Adrenal gland (tissue), 12 donors: ENCODE data around the gene TLR5. TPM values are rescaled to one million over a fixed set of nuclear protein-coding genes. Genes with fewer than 3 reads are reported as not detected.

Experiments used
- DNase-seq, 7 donors: peaks; one replicate each; pipeline ENCODE4 v3.0.0-alpha.2; 2019 to 2020
- H3K27ac ChIP-seq, 5 donors: fragments of 200-600 bp; sonication (generic) in 4 of 5; 1 replicate in 3 of 5; 2 replicates in 2 of 5; pipeline versions ENCODE4 v1.5.1 to v1.8.0; 2016 to 2020; ENCODE audit warnings: mild to moderate bottlenecking in 1 of 5
- H3K27me3 ChIP-seq: fragments of 200-600 bp; 2 replicates; pipeline ENCODE4 v1.8.0; 2021
- H3K36me3 ChIP-seq, 2 donors: fragments of 200-600 bp; replicated peaks in 1 of 2; 1 replicate in 1 of 2; 2 replicates in 1 of 2; pipeline versions ENCODE4 v1.5.1 to v1.8.0; 2018 to 2022
- H3K4me1 ChIP-seq, 2 donors: fragments of 200-600 bp; replicated peaks in 1 of 2; 1 replicate in 1 of 2; 2 replicates in 1 of 2; pipeline versions ENCODE4 v1.5.1 to v1.8.0; 2018 to 2021
- H3K4me3 ChIP-seq, 4 donors: fragments of 200-600 bp; sonication (generic) in 3 of 4; one replicate each; pipeline ENCODE4 v1.5.1; 2016 to 2018
- H3K9me3 ChIP-seq, 3 donors: fragments of 200-600 bp; sonication (generic) in 1 of 3; replicated peaks in 1 of 3; 1 replicate in 2 of 3; 2 replicates in 1 of 3; pipeline versions ENCODE4 v1.5.1 to v1.8.0; 2016 to 2021
- CTCF ChIP-seq, 6 experiments: fragments of 450-650 bp in 4 of 6; fragments of 200-600 bp in 2 of 6; sonication (generic) in 1 of 6; IDR thresholded peaks; 1 replicate in 5 of 6; 2 replicates in 1 of 6; pipeline versions ENCODE4 v1.5.1 to v1.8.0; 2016 to 2021; ENCODE audit warnings: antibody characterized with exemption in 6 of 6, mild to moderate bottlenecking in 2 of 6, moderate library complexity in 1 of 6
- POLR2A ChIP-seq, 2 donors: fragments of 450-650 bp; IDR thresholded peaks; one replicate each; pipeline ENCODE4 v1.6.1; 2017; ENCODE audit warnings: antibody characterized with exemption in 2 of 2, mild to moderate bottlenecking in 2 of 2, moderate library complexity in 1 of 2
- WGBS, 4 donors: extraction: QIAGEN DNeasy Blood & Tissue Kit in 2 of 4; methylation state at CpG; one replicate each; pipeline versions ENCODE4 v1.1.5 to v1.1.7; 2013 to 2017; 5-methylcytosine and 5-hydroxymethylcytosine counted together
- intact Hi-C, 2 donors: fragments of 100-400 bp; cut with DNase I; formaldehyde crosslinking; loops; one replicate each; pipeline versions ENCODE4 v1.14.1 to v1.15.0; 2022 to 2023
- polyA plus RNA-seq, 3 donors: library from polyadenylated mRNA; stranded (reverse); fragments of 200-250 nt in 2 of 3; fragments of 350-450 nt in 1 of 3; fragmentation: Illumina TruSeq in 1 of 3; extraction: RNeasy Lipid Tissue Mini Kit (QIAGEN cat#74804) in 1 of 3; gene quantifications; one replicate each; pipeline ENCODE4 v1.2.3, GENCODE V29; 2013 to 2014
- total RNA-seq, 9 donors: library from RNA; depleted of rRNA in 4 of 9; stranded (reverse); fragments of >200 nt in 4 of 9; fragments of 120-200 nt in 1 of 9; fragmentation: NEBNext Ultra II Directional in 1 of 9; extraction: Animal tissue kit (Norgen Biotek cat#: 25700) in 1 of 9; gene quantifications; one replicate each; pipeline versions ENCODE4 v1.1.0 to v1.2.4, GENCODE V29; 2013 to 2023
- donor health status: healthy with polysubstance abuse.
- donor health status: Bipolar disorder and iron deficiency.
- donor health status: DM: yes; HTN: yes; CAD: no.
- donor health status: DM: no; HTN: no; CAD: no.
- donor health status: DM: no; HTN: no; CAD: no.
- donor health status: DM: yes; HTN: yes; CAD: no.

The TLR5 gene
- total and polyA plus RNA-seq, 12 donors: 0.33 to 11.5 (median 4.7) TPM

- H3K4me3 ChIP-seq: no peak overlapping the region
- 89 to 92% (median 91%) methylated on average over 3 of the region's 3 CpGs for WGBS, 4 donors
- no peak overlapping the region for H3K27ac ChIP-seq
- H3K27me3 ChIP-seq: no peaks in the 10 kb centered on the region
- peaks cover 10 to 11% of the 10 kb centered on the region in 2 donors for H3K4me1 ChIP-seq
- intact Hi-C loops: no loop called here
- DNase-seq: no peak
- H3K9me3 ChIP-seq: no peaks in the 10 kb centered on the region
- no peak for TF ChIP-seq POLR2A (IDR thresholded peaks at IDR 0.05)
- no peak for TF ChIP-seq CTCF (IDR thresholded peaks at IDR 0.05)
- no peaks in the 10 kb centered on the region for H3K36me3 ChIP-seq
Measured at GRCh38 chr1:223147873-223148272, 4.8 kb upstream of the TLR5 start.

GRCh38 chr1:223147409-223147808 lies 4.4 kb upstream of the TLR5 start:
- Histone ChIP-seq H3K36me3 (no peaks in the 10 kb centered on the region), H3K9me3 (no peaks in the 10 kb centered on the region), H3K27me3 (no peaks in the 10 kb centered on the region), H3K4me3 (no peak overlapping the region), H3K4me1 (peaks cover 10 to 16% of the 10 kb centered on the region in 2 donors), H3K27ac (no peak overlapping the region)
- TF ChIP-seq POLR2A (IDR thresholded peaks at IDR 0.05) (no peak), CTCF (IDR thresholded peaks at IDR 0.05) (no peak)
- 88 to 96% (median 91%) methylated on average over 2 of the region's 2 CpGs for WGBS, 4 donors
- intact Hi-C loops: no loop called here
- no peak for DNase-seq

GRCh38 chr1:223146745-223147144 lies 3.7 kb upstream of the TLR5 start:
- DNase-seq: no peak
- WGBS, 4 donors: 86 to 98% (median 90%) methylated on average over 2 of the region's 2 CpGs
- H3K27me3 ChIP-seq: no peaks in the 10 kb centered on the region
- H3K27ac ChIP-seq: no peak overlapping the region
- no peaks in the 10 kb centered on the region for H3K36me3 ChIP-seq
- H3K4me1 ChIP-seq: peaks cover 10 to 18% of the 10 kb centered on the region in 2 donors
- no peaks in the 10 kb centered on the region for H3K9me3 ChIP-seq
- intact Hi-C loops: no loop called here
- no peak overlapping the region for H3K4me3 ChIP-seq
- no peak for TF ChIP-seq CTCF (IDR thresholded peaks at IDR 0.05)
- no peak for TF ChIP-seq POLR2A (IDR thresholded peaks at IDR 0.05)

- TF ChIP-seq POLR2A (IDR thresholded peaks at IDR 0.05) (no peak), CTCF (IDR thresholded peaks at IDR 0.05) (no peak)
- Histone ChIP-seq H3K36me3 (no peaks in the 10 kb centered on the region), H3K4me1 (peaks cover 10 to 18% of the 10 kb centered on the region in 2 donors), H3K27me3 (no peaks in the 10 kb centered on the region), H3K4me3 (no peak overlapping the region), H3K9me3 (no peaks in the 10 kb centered on the region), H3K27ac (no peak overlapping the region)
- no peak for DNase-seq
- intact Hi-C loops: no loop called here
- WGBS, 4 donors: 82 to 85% (median 84%) methylated on average over 5 of the region's 5 CpGs
Measured at GRCh38 chr1:223144914-223145313, 1.9 kb upstream of the TLR5 start.
